Measurements from ENCODE around the gene RAB11A.
"Not testable (repeated sequence)": the region's sequence is repeated elsewhere in the genome, so short reads cannot be mapped to it uniquely, and the experiment has no call there.

RAB11A gene

DNA sequence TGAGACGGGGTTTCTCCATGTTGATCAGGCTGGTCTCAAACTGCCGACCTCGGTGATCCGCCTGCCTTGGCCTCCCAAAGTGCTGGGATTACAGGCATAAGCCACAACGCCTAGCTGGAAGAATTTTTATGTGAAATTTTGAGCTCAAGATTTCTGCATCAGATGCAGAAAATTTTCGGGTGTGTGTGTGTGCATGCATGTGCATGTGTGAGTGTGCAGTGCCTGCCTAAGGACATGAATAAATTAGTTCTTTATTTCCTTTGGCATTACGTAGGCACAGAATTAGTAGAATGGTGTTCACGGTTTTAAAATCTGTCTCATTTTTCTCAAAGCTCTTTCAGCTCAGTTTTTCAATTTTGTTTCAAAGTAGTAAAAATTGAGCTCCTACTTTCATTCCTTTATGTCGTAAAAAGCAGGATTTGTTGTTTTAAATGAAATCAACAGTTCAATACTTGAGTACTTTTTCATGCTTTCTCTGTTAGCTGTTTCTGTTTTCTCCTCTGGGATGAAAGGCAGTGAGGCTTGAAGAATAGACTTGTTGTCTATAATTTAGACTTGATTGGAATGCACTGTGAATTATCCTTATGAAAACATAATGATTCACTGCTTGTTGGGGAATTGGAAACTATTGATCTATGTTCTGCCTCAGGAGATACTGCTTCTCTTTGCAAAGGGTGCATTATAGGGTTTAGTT, 23.3 kb upstream of the RAB11A start:
- DNase-seq = no peak

DNA sequence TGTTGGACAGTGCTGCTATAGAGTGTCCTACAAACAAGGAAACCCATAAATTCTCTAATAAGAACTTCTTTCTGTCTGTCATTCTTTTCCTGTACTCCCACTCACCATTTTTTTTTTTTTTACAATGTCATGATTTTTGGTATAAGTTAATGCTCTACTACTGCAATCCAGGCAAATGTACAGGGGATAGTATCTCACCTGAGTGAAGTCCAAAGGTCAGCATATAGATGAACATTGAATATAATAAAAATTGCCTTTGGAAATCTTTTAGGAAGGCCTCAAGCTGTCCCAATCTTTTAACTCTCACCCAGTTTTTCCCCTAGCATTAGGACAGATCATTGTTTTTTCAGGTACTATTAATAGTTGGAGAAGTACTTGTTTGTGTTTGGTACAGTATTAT, 21.3 kb upstream of the RAB11A start:
- no peak for DNase-seq

DNA sequence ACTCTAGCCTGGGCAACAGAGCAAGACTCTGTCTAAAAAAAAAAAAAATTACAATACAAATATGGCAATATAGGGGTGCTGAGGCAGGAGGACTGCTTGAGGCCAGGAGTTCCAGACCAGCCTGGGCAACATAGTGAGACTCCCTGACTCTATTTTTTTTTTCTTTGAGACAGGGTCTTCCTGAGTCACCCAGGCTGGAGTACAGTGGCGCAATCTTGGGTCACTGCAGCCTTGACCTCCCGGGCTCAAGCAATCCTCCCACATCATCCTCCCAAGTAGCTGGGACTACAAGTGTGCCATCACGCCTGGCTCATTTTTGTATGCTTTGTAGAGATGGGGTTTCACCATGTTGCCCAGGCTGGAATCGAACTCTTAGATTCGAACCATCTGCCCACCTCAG, 17.3 kb upstream of the RAB11A start:
- DNase-seq = no peak

- DNase-seq = peak; percentile 22
Observed at GRCh38 chr15:65856821-65857455, 12.4 kb upstream of the RAB11A start.

DNA sequence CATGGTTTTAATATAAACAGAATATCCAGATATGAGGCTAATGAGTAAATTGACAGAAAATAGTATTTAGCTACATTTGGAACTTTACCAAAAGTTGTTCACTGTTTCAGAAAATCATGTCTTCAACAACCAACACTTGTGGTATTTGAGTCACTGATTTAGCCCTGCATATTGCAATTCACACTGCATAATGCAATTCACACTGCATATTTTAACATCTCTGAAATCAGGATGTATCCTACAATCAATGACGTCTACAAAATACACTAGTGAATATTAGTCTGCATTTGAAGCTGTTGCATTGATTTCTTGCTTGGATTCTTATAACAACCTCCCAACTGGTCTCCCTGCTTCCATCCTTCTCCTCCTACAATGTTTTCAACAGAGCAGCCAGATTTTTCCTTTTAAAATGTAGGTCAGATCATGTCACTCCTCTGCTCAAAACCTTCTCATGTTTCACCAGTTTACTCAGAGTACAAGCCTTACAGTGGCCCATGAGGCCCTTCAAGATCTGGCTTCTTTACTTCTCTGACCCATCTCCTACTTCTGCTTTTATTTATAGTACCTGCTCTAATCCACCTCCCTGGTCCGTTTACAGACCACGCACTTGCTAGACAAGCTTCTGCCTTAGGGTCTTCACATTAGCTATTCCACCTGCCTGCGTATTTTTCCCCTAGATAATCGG, 11.4 kb upstream of the RAB11A start:
- DNase-seq = no peak

DNA sequence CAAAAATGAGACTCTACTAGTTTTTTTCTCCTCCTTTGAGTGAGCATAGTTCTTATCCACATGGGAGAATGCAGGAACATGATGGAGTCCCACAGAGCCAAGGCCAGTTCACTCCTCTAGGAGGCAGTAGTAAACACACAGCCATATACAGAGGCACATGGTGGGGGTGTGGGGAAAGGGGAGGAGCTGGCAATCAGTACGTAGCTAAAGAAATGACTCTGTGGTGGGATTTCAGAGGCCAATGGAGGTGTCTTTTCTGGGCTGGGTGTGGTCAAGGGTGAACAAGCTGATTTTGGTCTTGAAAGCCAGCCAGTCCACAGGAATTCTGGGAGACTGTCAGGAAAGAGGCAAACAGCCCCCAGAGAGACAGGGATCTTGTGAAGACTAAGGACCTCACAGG, 6.6 kb upstream of the RAB11A start:
- no peak for DNase-seq

GRCh38 chr15:65863106-65863505, 6.2 kb upstream of the RAB11A start:
- DNase-seq = no peak

- DNase-seq = no peak
Observed at GRCh38 chr15:65867244-65867643, 2.0 kb upstream of the RAB11A start.

- not testable (repeated sequence) for DNase-seq
Observed at GRCh38 chr15:65867933-65868332, 1.4 kb upstream of the RAB11A start.

DNA sequence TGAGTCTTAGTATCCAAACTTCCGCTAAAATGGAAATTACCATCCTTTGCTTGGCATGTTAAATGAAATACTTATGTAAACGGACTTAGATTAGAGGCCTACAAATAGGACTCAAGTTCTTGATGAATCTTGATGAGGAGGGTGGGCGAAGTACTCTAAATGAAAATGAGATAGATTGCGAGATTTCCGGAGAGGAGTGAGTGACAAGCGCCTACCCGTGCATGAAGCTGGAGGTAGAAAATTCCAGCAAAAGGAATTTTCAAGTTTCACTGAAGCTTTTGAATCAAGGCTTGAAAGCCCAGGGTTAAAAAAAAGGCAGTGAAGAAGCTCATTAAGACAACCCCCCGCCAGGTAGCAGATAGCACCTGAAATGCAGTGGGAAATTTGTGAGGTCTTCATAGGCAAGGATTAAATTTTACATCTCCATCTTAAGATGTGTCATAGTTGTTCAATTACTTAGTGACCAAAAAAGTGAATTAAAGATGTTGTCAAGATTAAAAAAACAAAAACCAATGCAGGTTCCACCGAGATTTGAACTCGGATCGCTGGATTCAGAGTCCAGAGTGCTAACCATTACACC, 655 bp upstream of the RAB11A start:
- no peak for DNase-seq

DNA sequence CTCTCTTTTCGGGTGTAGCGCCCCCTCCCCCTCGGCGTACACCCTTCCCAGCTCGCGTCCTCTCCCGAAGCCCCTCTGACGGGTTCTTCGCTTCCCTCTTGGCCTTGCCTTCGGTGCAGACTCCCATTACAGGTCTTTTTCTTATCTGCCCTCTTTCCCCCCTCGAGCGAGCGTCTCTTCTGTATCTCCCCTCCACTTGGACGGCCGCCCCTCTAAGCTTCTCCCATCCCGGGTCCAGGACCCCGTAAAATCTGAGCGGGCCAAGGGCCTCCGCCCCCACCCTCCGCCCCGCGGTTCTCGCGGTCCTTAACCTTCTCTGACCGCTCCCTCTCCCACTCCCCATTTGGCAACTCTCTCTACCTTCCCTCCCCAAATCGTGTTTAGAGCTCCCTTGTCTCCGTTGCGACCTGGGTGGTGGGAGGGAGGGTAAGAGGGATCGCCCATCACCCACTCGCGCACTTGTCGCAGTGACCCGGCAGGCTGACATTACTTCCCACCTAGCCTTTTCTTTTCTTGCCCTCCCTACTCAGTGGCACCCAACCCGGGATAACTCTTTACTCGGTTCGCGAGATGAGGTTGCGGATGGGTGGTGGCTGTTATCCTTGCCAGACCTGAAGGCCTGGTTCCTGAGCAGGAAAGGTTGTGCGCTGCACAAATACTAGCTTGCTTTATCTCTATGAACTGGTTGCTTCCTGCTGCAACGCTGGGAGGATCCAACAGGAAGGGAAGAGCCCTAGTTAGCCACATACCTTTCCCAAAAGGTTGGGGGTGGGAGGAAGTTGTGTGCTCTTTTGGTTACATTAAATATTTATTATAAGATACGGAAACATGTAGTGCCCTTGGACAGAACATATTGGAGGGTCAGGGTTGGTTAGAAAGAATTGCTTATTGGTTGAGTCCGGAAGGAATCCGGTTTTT, 922 bp downstream of the RAB11A start:
- peak; percentile 68 for DNase-seq

DNA sequence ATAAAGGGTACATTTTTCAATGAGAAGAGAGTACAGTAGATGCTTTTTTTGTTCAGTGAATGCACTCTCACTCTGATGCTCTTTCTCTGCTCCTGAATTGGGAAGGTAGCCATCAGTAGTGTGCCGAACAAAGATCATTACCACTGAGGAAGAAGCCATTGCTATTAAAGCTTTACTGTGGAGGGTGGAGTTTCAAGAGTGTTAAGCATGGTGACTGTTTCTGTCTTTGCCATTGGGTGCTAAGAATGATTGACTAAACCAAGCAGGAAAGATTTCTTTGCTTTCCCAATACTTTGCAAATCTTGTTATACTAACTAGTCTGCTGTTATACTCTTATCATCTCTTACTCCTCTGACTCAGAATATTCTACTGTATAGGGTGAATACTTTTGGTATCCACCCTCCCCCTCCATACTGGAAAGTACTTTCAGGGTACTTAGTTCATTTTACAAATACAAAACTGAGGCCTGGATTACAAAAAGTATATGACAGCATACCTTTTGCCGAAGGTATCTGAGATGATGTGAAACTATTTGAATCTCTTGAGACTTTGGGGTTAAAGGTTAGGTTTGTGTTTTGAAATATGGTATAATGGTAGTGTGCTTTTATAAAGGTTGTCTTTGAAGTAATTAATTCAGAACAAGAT, 1.7 kb downstream of the RAB11A start:
- DNase-seq = no peak

DNA sequence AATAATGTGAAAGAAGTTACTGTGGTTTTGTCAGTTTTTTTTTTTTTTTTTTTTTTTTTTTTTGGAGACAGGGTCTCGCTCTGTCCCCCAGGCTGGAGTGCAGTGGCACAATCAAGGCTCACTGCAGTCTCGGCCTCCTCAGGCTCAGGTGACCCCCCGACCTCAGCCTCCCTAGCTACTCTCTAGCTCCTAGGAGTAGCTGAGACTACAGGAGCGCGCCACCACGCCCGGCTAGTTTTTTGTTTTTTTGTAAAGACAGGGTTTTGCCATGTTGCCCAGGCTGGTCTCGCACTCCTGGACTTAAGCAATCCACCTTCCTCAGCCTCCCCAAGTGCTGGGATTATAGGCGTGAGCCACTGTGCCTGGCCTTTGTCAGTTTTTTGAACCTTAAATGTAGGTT, 2.6 kb downstream of the RAB11A start:
- DNase-seq = not testable (repeated sequence)

GRCh38 chr15:65872596-65872995, 3.3 kb downstream of the RAB11A start:
- DNase-seq = not testable (repeated sequence)

DNA sequence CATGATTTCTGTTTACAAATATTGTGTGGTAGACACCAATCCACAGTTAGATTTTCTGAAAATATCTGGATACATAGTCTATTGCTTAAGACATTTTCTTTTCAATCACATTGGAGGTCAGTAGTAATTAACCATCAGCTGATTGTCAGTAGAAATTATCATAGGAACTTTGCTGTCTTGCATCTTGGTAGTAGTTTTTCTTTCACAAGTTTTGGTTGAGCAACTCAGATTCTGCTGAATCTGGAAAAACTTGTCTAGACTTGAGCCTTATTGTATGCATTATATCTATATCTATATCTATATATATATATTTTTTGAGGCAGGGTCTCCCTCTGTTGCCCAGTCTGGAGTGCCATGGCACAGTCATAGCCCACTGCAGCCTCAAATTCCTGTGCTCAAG, 4.0 kb downstream of the RAB11A start:
- no peak for DNase-seq

DNA sequence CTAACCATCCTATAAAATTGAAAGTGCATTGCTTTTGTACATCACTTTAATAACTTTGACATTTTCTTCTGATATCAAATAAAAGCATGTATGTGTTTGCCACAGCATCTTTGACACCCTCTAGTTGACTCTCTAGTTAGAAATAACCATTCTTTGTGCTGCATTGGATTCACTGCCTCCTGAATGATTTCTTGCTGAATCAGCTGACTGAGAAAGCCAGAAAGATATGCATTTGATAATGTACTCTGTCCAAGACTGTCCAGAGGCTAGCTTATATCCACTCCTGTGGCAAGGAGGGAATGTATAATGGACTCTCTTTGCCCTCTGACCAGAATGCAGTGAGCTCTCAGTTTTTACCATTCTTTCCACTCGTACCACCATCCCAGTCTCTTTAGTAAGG, 6.2 kb downstream of the RAB11A start:
- DNase-seq = no peak

- no peak for DNase-seq
Observed at GRCh38 chr15:65877749-65878148, 8.5 kb downstream of the RAB11A start.

DNA sequence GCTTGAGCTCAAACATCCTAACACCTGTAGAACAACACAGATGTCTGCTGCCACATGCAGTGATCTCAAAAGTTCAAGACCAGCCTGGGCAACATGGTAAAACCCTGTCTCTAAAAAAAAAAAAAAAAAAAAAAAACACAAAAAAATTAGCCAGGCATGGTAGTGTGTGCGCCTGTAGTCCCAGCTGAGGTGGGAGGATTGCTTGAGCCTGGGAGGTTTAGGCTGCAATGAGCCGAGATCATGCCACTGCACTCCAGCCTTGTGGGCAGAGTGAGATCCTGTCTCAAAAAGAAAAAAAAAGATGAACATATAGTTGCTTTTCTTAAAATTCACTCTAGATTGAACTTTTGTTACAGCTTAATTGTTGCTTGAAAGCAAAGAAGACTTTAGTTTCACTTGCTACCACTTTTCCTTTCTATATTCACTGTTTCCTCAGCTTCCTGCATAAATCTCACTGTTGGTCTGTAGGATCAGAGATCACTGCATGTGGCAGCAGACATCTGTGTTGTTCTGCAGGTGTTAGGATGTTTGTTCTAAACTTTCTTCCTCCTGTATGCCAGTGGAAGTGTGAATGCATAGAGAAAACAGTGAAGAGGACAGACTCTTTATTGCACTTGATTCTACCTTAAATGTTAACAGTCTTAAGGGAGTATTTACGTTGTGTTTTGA, 12.6 kb downstream of the RAB11A start:
- DNase-seq = no peak

DNA sequence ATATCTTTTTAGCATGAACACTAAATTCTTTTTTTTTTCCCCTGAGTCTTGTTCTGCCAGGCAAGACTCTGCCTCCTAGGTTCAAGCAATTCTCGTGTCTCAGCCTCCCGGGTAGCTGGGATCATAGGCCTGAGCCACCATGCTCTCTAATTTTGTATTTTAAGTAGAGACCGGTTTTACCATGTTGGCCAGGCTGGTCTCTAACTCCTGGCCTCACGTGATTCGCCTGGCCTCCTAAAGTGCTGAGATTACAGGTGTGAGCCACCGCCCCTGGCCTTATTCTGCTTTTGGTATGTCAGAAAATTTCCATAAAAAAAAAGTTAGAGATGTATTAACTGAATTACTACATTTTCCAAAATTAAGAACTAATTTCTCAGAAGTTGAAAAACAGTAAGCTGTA, 14.3 kb downstream of the RAB11A start:
- DNase-seq = no peak

DNA sequence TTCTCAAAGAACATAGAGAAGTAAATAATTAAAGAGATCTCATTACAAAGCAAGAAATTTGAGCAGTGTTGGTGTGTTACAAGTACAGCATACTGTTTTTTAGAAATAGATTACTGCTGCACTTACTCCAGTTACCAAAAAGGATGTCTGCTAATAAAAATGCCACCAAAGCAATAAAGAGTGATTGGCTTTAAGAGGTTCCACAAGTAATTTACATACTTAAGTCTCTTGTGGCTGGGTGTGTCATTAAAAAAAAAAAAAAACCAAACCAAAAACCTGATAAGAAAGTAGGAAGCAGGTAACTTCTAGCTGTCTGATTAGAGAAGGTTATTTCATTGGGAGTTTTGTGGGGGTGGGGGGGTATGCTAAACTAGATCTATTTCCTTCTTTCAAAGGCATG, 15.2 kb downstream of the RAB11A start:
- no peak for DNase-seq

- DNase-seq = no peak
Observed at GRCh38 chr15:65885668-65886218, 16.5 kb downstream of the RAB11A start.

Measured in KG1 (cell line).